Central memory CD8-positive, alpha-beta T cell (primary cell): ENCODE data around the gene AFF3.
"Not testable (repeated sequence)": the region's sequence is repeated elsewhere in the genome, so short reads cannot be mapped to it uniquely, and the experiment has no call there.

Experiments used
- ATAC-seq: fragments of 150-1000 bp; cut with Tn5 transposase; replicated peaks from 2 replicates; pipeline ENCODE4 v1.10.0; 2022; ENCODE audit warnings: mild to moderate bottlenecking, moderate FRiP score, moderate number of reproducible peaks; ENCODE audit not compliant: poor library complexity, severe bottlenecking; ENCODE audit errors: extremely low read depth
- DNase-seq, 2 donors: peaks; one replicate each; pipeline ENCODE4 v3.0.0; 2021; ENCODE audit warnings: low spot score in 2 of 2
- H3K27ac Mint-ChIP-seq: one replicate; pipeline ENCODE4 v1.8.0; 2022; ENCODE audit warnings: low read depth, mild to moderate bottlenecking, moderate library complexity, mixed read lengths
- H3K27me3 Mint-ChIP-seq: one replicate; pipeline ENCODE4 v1.8.0; 2022; ENCODE audit warnings: mixed read lengths
- H3K36me3 Mint-ChIP-seq: one replicate; pipeline ENCODE4 v1.8.0; 2022; ENCODE audit warnings: mild to moderate bottlenecking, moderate library complexity, mixed read lengths; ENCODE audit not compliant: insufficient read depth
- H3K4me1 Mint-ChIP-seq: one replicate; pipeline ENCODE4 v1.8.0; 2022; ENCODE audit warnings: mixed read lengths
- H3K4me3 Mint-ChIP-seq: one replicate; pipeline ENCODE4 v1.8.0; 2022; ENCODE audit warnings: mild to moderate bottlenecking, moderate library complexity, mixed read lengths
- H3K9me3 Mint-ChIP-seq: one replicate; pipeline ENCODE4 v1.8.0; 2022; ENCODE audit warnings: mixed read lengths

The AFF3 gene

DNA sequence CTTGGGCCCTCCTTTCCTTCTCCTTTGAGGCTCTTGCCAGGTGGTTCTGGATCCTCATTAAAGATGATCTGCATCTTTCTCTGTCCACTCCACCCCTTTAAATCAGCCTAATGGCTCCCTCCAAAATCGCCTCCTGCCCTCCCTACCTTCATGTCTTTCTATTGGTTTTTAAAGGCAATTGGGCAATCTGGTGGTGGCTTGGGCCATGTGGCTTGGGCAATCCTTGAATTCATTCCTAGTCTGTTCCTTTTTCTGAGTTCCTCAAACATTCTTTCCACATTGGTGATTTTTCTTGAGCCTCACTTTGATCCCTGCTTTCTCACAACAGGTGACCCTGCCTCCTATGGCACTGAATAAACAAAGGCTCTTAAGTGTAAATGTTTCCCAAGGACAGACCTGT lies 386.3 kb downstream of the AFF3 start:
- H3K27me3 Mint-ChIP-seq = peaks cover 7% of the 10 kb centered on the region
- H3K27ac Mint-ChIP-seq = no peak overlapping the region
- H3K36me3 Mint-ChIP-seq = no peaks in the 10 kb centered on the region
- no peaks in the 10 kb centered on the region for H3K9me3 Mint-ChIP-seq
- DNase-seq = no peak
- ATAC-seq = no peak
- no peaks in the 10 kb centered on the region for H3K4me1 Mint-ChIP-seq
- H3K4me3 Mint-ChIP-seq = no peak overlapping the region

- Mint-ChIP-seq H3K27ac (no peak overlapping the region), H3K4me1 (no peaks in the 10 kb centered on the region), H3K9me3 (no peaks in the 10 kb centered on the region), H3K36me3 (no peaks in the 10 kb centered on the region), H3K4me3 (no peak overlapping the region), H3K27me3 (no peaks in the 10 kb centered on the region)
- DNase-seq = no peak
- no peak for ATAC-seq
Measured at GRCh38 chr2:99754210-99754609, 388.2 kb downstream of the AFF3 start.

DNA sequence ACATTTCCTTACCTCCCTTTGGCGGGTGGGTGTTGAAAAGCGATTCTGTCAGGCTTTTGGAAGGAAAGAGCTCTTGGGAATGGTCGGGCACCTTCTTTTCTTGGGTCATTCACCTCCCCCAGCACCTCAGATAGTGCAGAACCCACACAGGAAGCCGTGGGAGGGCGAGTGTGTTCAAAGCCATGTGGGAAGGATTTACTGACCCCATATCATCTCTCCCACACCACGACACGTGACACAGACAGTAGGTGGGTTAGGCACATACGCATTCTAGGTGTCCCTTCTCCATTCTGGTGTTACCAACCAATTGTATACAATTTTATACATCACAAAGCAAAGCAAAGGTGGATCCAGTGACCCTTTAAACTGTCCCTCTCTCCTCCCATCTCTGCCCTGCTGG lies 388.9 kb downstream of the AFF3 start:
- Mint-ChIP-seq H3K36me3 (no peaks in the 10 kb centered on the region), H3K27ac (no peak overlapping the region), H3K27me3 (no peaks in the 10 kb centered on the region), H3K9me3 (no peaks in the 10 kb centered on the region), H3K4me1 (no peaks in the 10 kb centered on the region), H3K4me3 (no peak overlapping the region)
- ATAC-seq (no peak), DNase-seq (no peak)

GRCh38 chr2:99748344-99748743 lies 394.0 kb downstream of the AFF3 start:
- H3K27ac Mint-ChIP-seq = no peak overlapping the region

GRCh38 chr2:99747842-99748241 lies 394.5 kb downstream of the AFF3 start:
- Mint-ChIP-seq H3K27me3 (peaks cover 6% of the 10 kb centered on the region), H3K9me3 (peaks cover 2% of the 10 kb centered on the region), H3K27ac (no peak overlapping the region), H3K4me3 (no peak overlapping the region), H3K4me1 (no peaks in the 10 kb centered on the region), H3K36me3 (peaks cover 4% of the 10 kb centered on the region)
- no peak for DNase-seq
- no peak for ATAC-seq

More at GRCh38 chr2:99748344-99748743, 394.0 kb downstream of the AFF3 start:
- ATAC-seq (no peak), DNase-seq (no peak)
- peaks cover 1% of the 10 kb centered on the region for H3K36me3 Mint-ChIP-seq
- peaks cover under 1% of the 10 kb centered on the region for H3K27me3 Mint-ChIP-seq
- no peaks in the 10 kb centered on the region for H3K9me3 Mint-ChIP-seq
- H3K4me1 Mint-ChIP-seq = no peaks in the 10 kb centered on the region
- no peak overlapping the region for H3K4me3 Mint-ChIP-seq

GRCh38 chr2:99743146-99743545 lies 399.2 kb downstream of the AFF3 start:
- no peak for ATAC-seq
- no peak overlapping the region for H3K27ac Mint-ChIP-seq

DNA sequence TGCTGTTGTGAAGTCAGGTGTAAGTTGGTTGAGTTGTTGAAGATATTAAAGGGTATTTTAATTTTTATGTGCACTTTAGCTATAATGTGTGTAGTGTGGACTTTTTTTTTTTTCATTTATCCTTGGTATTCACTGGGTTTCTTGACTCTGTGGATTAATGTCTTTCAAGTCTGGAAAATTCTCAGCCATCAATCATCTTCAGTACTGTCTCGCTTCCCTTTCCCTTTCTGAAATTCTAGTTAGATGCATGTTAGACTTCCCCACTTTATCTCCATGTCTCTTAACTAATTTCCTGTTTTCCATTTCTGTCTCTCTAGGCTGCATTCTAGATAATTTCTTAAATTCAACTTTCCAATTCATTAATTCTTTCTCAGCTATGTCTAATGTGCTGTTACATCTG lies 404.9 kb downstream of the AFF3 start:
- no peak overlapping the region for H3K27ac Mint-ChIP-seq
- ATAC-seq (no peak), DNase-seq (no peak)
- H3K27me3 Mint-ChIP-seq = peaks cover 22% of the 10 kb centered on the region
- no peaks in the 10 kb centered on the region for H3K36me3 Mint-ChIP-seq
- no peaks in the 10 kb centered on the region for H3K9me3 Mint-ChIP-seq
- H3K4me1 Mint-ChIP-seq = no peaks in the 10 kb centered on the region
- H3K4me3 Mint-ChIP-seq = no peak overlapping the region

More at GRCh38 chr2:99743146-99743545, 399.2 kb downstream of the AFF3 start:
- H3K36me3 Mint-ChIP-seq = peaks cover 4% of the 10 kb centered on the region
- no peak for DNase-seq
- no peak overlapping the region for H3K4me3 Mint-ChIP-seq
- peaks cover 24% of the 10 kb centered on the region for H3K27me3 Mint-ChIP-seq
- H3K4me1 Mint-ChIP-seq = no peaks in the 10 kb centered on the region
- peaks cover 4% of the 10 kb centered on the region for H3K9me3 Mint-ChIP-seq

DNA sequence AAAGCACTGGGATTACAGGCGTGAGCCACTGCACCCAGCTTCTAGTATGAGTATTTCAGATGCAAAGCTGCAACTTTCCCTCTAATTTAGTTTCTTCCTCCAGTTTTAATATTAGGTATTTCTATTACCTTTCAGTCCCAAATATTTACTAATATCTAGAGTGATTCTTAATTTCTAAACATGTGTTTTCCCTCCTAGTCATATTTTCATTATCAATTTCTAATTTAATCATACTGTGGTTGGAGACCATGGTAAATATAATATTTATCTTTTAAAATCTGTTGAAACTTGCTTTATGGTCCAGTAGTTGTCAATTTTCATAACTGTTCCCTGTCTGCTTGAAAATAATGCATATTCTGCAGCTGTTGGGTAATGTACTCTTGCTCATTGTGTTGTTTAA lies 406.6 kb downstream of the AFF3 start:
- Mint-ChIP-seq H3K27me3 (peaks cover 21% of the 10 kb centered on the region), H3K4me1 (no peaks in the 10 kb centered on the region), H3K36me3 (no peaks in the 10 kb centered on the region), H3K27ac (no peak overlapping the region), H3K4me3 (no peak overlapping the region), H3K9me3 (no peaks in the 10 kb centered on the region)
- DNase-seq = no peak
- no peak for ATAC-seq

DNA sequence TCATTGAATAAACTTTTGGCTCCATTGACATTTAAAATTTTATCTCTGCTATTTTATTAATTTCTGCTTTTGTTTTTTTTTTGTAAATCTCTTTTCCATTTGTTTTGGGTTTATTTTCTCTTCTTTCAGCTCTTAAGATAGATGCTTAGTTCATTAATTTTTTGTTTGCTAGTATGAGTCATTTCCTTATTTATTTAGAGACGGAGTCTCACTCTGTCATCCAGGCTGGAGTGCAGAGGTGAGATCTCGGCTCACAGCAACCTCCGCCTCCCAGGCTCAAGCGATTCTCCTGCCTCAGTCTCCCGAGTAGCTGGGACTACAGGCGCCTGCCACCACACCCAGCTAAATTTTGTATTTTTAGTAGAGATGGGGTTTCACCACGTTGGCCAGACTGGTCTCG lies 407.1 kb downstream of the AFF3 start:
- H3K4me3 Mint-ChIP-seq, DNase-seq: not testable (repeated sequence)

GRCh38 chr2:99734236-99734635 lies 408.2 kb downstream of the AFF3 start:
- no peak overlapping the region for H3K27ac Mint-ChIP-seq
- H3K9me3 Mint-ChIP-seq = no peaks in the 10 kb centered on the region
- no peaks in the 10 kb centered on the region for H3K36me3 Mint-ChIP-seq
- ATAC-seq (no peak), DNase-seq (no peak)
- H3K27me3 Mint-ChIP-seq = peaks cover 18% of the 10 kb centered on the region
- H3K4me3 Mint-ChIP-seq = no peak overlapping the region
- no peaks in the 10 kb centered on the region for H3K4me1 Mint-ChIP-seq

More for the DNA sequence above, 407.1 kb downstream of the AFF3 start:
- H3K27me3 Mint-ChIP-seq = peaks cover 21% of the 10 kb centered on the region
- not testable (repeated sequence) for H3K36me3 Mint-ChIP-seq, H3K9me3 Mint-ChIP-seq, ATAC-seq, H3K4me1 Mint-ChIP-seq, H3K27ac Mint-ChIP-seq

GRCh38 chr2:99729104-99730025 lies 413.0 kb downstream of the AFF3 start:
- H3K4me3 Mint-ChIP-seq = no peak overlapping the region

DNA sequence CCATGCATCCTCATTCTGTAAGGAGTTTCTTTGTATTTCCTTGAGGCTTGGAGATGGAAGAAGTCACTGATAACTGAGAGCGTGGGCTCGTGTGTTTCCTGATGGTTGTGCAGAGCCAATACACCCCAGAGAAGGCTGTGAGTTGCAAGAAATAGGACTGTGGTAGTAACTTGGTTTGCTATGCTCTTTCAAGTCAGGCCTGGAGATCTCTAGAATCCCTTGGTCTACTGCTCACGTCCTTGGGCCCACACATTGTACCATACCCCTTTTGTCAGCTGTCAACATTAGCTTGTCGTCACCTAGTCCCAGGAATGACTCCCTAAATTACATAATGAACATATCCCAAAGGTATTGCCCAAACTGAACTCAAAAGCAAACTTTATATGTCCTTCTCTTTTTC lies 414.2 kb downstream of the AFF3 start:
- Mint-ChIP-seq H3K4me3 (no peak overlapping the region), H3K36me3 (no peaks in the 10 kb centered on the region), H3K4me1 (no peaks in the 10 kb centered on the region), H3K27me3 (no peaks in the 10 kb centered on the region), H3K9me3 (no peaks in the 10 kb centered on the region), H3K27ac (no peak overlapping the region)
- no peak for ATAC-seq
- DNase-seq = no peak

More at GRCh38 chr2:99729104-99730025, 413.0 kb downstream of the AFF3 start:
- Mint-ChIP-seq H3K4me1 (no peaks in the 10 kb centered on the region), H3K36me3 (no peaks in the 10 kb centered on the region), H3K27me3 (no peaks in the 10 kb centered on the region), H3K9me3 (no peaks in the 10 kb centered on the region), H3K27ac (no peak overlapping the region)
- no peak for ATAC-seq
- no peak for DNase-seq

GRCh38 chr2:99727199-99727598 lies 415.2 kb downstream of the AFF3 start:
- H3K27me3 Mint-ChIP-seq = peaks cover under 1% of the 10 kb centered on the region
- H3K36me3 Mint-ChIP-seq = no peaks in the 10 kb centered on the region
- no peak overlapping the region for H3K4me3 Mint-ChIP-seq
- H3K9me3 Mint-ChIP-seq = peaks cover 7% of the 10 kb centered on the region
- no peaks in the 10 kb centered on the region for H3K4me1 Mint-ChIP-seq
- DNase-seq (no peak), ATAC-seq (no peak)
- no peak overlapping the region for H3K27ac Mint-ChIP-seq
